ENCODE results near the gene ACY1. TPM values are rescaled to one million over a fixed set of nuclear protein-coding genes. Genes with fewer than 3 reads are reported as not detected.

The ACY1 gene
- total RNA-seq, 2 experiments from 2014 or later = 4.9 TPM

DNA sequence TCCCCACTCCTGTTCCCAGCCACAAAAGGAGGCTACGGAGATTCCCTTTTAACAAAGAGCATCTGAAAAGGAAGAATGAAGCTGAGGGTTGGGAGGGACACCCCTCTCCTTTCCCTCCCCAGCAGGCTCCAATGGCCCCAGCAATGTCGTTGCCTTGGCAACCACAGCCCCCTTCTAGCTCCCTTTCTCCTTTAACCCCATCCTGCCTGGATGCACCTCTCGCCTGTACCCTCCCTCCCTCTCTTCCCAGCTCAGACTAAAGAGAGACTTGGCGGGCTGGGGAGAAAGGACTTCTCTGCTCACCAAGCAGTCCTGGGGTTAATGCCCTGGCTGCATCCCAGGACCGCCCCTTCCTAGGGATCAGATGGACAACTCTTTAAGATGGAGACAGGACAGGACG is 19.4 kb downstream of the ACY1 start:
- intact Hi-C loops (cut with DNase I, micrococcal nuclease) = loop anchor here in 1 of 2 experiments (2.0 kb wide), 1 partner anchor 52 kb away; no protein-coding TSS in a partner anchor
- TF ChIP-seq, protein P1, sequence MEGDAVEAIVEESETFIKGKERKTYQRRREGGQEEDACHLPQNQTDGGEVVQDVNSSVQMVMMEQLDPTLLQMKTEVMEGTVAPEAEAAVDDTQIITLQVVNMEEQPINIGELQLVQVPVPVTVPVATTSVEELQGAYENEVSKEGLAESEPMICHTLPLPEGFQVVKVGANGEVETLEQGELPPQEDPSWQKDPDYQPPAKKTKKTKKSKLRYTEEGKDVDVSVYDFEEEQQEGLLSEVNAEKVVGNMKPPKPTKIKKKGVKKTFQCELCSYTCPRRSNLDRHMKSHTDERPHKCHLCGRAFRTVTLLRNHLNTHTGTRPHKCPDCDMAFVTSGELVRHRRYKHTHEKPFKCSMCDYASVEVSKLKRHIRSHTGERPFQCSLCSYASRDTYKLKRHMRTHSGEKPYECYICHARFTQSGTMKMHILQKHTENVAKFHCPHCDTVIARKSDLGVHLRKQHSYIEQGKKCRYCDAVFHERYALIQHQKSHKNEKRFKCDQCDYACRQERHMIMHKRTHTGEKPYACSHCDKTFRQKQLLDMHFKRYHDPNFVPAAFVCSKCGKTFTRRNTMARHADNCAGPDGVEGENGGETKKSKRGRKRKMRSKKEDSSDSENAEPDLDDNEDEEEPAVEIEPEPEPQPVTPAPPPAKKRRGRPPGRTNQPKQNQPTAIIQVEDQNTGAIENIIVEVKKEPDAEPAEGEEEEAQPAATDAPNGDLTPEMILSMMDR (IDR thresholded peaks at IDR 0.05) = no peak
- Histone ChIP-seq H3K9me3 (ENCODE audit: control insufficient read depth in 1 of 2, insufficient read depth in 1 of 2, low read length in 2 of 2) (no peaks in the 10 kb centered on the region), H3K4me1 (ENCODE audit: insufficient read depth, low read length) (peaks cover 24% of the 10 kb centered on the region), H3K4me3 (ENCODE audit: low read length) (no peak overlapping the region), H3K27ac (ENCODE audit: low read depth in 1 of 2, low read length in 2 of 2) (no peak overlapping the region), H3K27me3 (ENCODE audit: control insufficient read depth in 1 of 2, insufficient read depth in 2 of 2, low read length in 2 of 2) (no peaks in the 10 kb centered on the region), H3K36me3 (ENCODE audit: insufficient read depth, low read length) (no peaks in the 10 kb centered on the region)
- Mint-ChIP-seq H3K4me3 (no peak overlapping the region), H3K27ac (no peak overlapping the region), H3K4me1 (ENCODE audit: low read depth) (peaks cover 17% of the 10 kb centered on the region), H3K27me3 (no peaks in the 10 kb centered on the region), H3K9me3 (no peaks in the 10 kb centered on the region), H3K36me3 (ENCODE audit: low read depth) (no peaks in the 10 kb centered on the region)
- ChIA-PET CTCF (interaction anchor here (1.4 to 2.9 kb wide), 4 partner anchors 19 to 141 kb away, joined by 6 to 30 read pairs (median 16); partner anchors contain the start of genes ACY1 and DUSP7), POLR2A (interaction anchor here (1.6 to 1.9 kb wide), 2 partner anchors 50 to 121 kb away, joined by 5 to 8 read pairs; no protein-coding TSS in a partner anchor)
- ATAC-seq (ENCODE audit: poor library complexity) = no peak
- DNase-seq = no peak

- POLR2A ChIA-PET = interaction anchor here (0.9 to 1.0 kb wide), 2 partner anchors 52 to 120 kb away, joined by 3 to 5 read pairs; partner anchors contain the start of gene DUSP7
- H3K36me3 Mint-ChIP-seq (ENCODE audit: low read depth) = no peaks in the 10 kb centered on the region
- H3K4me3 ChIP-seq (ENCODE audit: low read length) = no peak overlapping the region
- no peaks in the 10 kb centered on the region for H3K27me3 Mint-ChIP-seq
- H3K36me3 ChIP-seq (ENCODE audit: insufficient read depth, low read length) = no peaks in the 10 kb centered on the region
- peaks cover 24% of the 10 kb centered on the region for H3K4me1 ChIP-seq (ENCODE audit: insufficient read depth, low read length)
- intact Hi-C loops (cut with DNase I, micrococcal nuclease) = no loop called here
- H3K4me1 Mint-ChIP-seq (ENCODE audit: low read depth) = peaks cover 17% of the 10 kb centered on the region
- H3K27ac ChIP-seq (ENCODE audit: low read depth in 1 of 2, low read length in 2 of 2) = no peak overlapping the region
- ATAC-seq (ENCODE audit: poor library complexity) = no peak
- no peak overlapping the region for H3K27ac Mint-ChIP-seq
- no peaks in the 10 kb centered on the region for H3K9me3 ChIP-seq (ENCODE audit: control insufficient read depth in 1 of 2, insufficient read depth in 1 of 2, low read length in 2 of 2)
- TF ChIP-seq, protein P1 (IDR thresholded peaks at IDR 0.05) = no peak
- no peaks in the 10 kb centered on the region for H3K27me3 ChIP-seq (ENCODE audit: control insufficient read depth in 1 of 2, insufficient read depth in 2 of 2, low read length in 2 of 2)
- no peaks in the 10 kb centered on the region for H3K9me3 Mint-ChIP-seq
- CTCF ChIA-PET = no interaction called here
- peak in 1 of 14 experiments; percentile 14 for DNase-seq
- no peak overlapping the region for H3K4me3 Mint-ChIP-seq
These were observed 20.9 kb downstream of the ACY1 start for GRCh38 chr3:52004163-52004787.

- Mint-ChIP-seq H3K27ac (no peak overlapping the region), H3K4me3 (no peak overlapping the region), H3K9me3 (no peaks in the 10 kb centered on the region), H3K4me1 (ENCODE audit: low read depth) (peaks cover 17% of the 10 kb centered on the region), H3K27me3 (no peaks in the 10 kb centered on the region), H3K36me3 (ENCODE audit: low read depth) (no peaks in the 10 kb centered on the region)
- H3K27me3 ChIP-seq (ENCODE audit: control insufficient read depth in 1 of 2, insufficient read depth in 2 of 2, low read length in 2 of 2) = no peaks in the 10 kb centered on the region
- no peaks in the 10 kb centered on the region for H3K9me3 ChIP-seq (ENCODE audit: control insufficient read depth in 1 of 2, insufficient read depth in 1 of 2, low read length in 2 of 2)
- no peaks in the 10 kb centered on the region for H3K36me3 ChIP-seq (ENCODE audit: insufficient read depth, low read length)
- H3K4me3 ChIP-seq (ENCODE audit: low read length) = no peak overlapping the region
- no peak overlapping the region for H3K27ac ChIP-seq (ENCODE audit: low read depth in 1 of 2, low read length in 2 of 2)
- ChIA-PET POLR2A (interaction anchor here (1.1 kb wide), 1 partner anchor 51 kb away, joined by 3 read pairs; the partner anchor contains the start of gene DUSP7), CTCF (no interaction called here)
- DNase-seq (no peak), ATAC-seq (ENCODE audit: poor library complexity) (no peak)
- intact Hi-C loops (cut with DNase I, micrococcal nuclease) = no loop called here
- TF ChIP-seq, protein P1 (IDR thresholded peaks at IDR 0.05) = no peak
- H3K4me1 ChIP-seq (ENCODE audit: insufficient read depth, low read length) = peaks cover 24% of the 10 kb centered on the region
These were observed 21.6 kb downstream of the ACY1 start for GRCh38 chr3:52004906-52005395.
